Mucosa of descending colon (tissue), 3 donors: ENCODE data around the gene ZNF580. TPM values are rescaled to one million over a fixed set of nuclear protein-coding genes. Genes with fewer than 3 reads are reported as not detected.

ENCODE experiments used
- ATAC-seq: fragments of 200-7000 bp; cut with Tn5 transposase; one replicate; pipeline ENCODE4 v1.9.1; 2020; ENCODE audit warnings: mild to moderate bottlenecking, moderate library complexity
- DNase-seq, 3 donors: peaks; one replicate each; pipeline ENCODE4 v3.0.0-alpha.2; 2020
- H3K36me3 ChIP-seq: fragments of 200-600 bp; one replicate; pipeline ENCODE4 v1.8.0; 2021; ENCODE audit warnings: low read depth, mild to moderate bottlenecking
- H3K4me1 ChIP-seq: fragments of 200-600 bp; one replicate; pipeline ENCODE4 v1.8.0; 2021; ENCODE audit warnings: low read depth, mild to moderate bottlenecking
- H3K4me3 ChIP-seq: fragments of 200-600 bp; one replicate; pipeline ENCODE4 v1.8.0; 2021; ENCODE audit warnings: mild to moderate bottlenecking
- H3K9me3 ChIP-seq: fragments of 200-600 bp; one replicate; pipeline ENCODE4 v1.8.0; 2021; ENCODE audit warnings: mild to moderate bottlenecking
- intact Hi-C, 2 donors: fragments of 100-400 bp; cut with DNase I in 1 of 2; cut with micrococcal nuclease in 1 of 2; formaldehyde crosslinking; loops; one replicate each; pipeline versions ENCODE4 v1.11.0 to v1.11.1; 2022; cut with DNase I, micrococcal nuclease
- total RNA-seq, 3 donors: library from RNA; stranded (reverse); fragmentation: NEBNext Ultra II Directional in 2 of 3; extraction: Animal tissue kit (Norgen Biotek cat#: 25700) in 2 of 3; gene quantifications; one replicate each; pipeline versions ENCODE4 v1.2.1 to v1.2.4, GENCODE V29; 2021 to 2023
- TF ChIP-seq, protein P1 (sequence below): fragments of 200-600 bp; IDR thresholded peaks from one replicate; pipeline ENCODE4 v1.8.0; 2022; ENCODE audit warnings: antibody characterized with exemption, mild to moderate bottlenecking
- donor health status: DM: no; HTN: no; CAD: no; lungs with moderate emphysema.
- donor health status: DM: no; HTN: no; CAD: no.
- donor health status: DM: no; HTN: yes; CAD: no.

The ZNF580 gene
- total RNA-seq, 3 donors from 2014 or later: 29.6 to 46.0 (median 31.6) TPM

- Histone ChIP-seq H3K4me1 (peaks cover 24% of the 10 kb centered on the region), H3K4me3 (peak within 1 kb of the TSS; percentile 77), H3K36me3 (no peaks in the 10 kb centered on the region), H3K9me3 (no peaks in the 10 kb centered on the region)
- TF ChIP-seq, protein P1, sequence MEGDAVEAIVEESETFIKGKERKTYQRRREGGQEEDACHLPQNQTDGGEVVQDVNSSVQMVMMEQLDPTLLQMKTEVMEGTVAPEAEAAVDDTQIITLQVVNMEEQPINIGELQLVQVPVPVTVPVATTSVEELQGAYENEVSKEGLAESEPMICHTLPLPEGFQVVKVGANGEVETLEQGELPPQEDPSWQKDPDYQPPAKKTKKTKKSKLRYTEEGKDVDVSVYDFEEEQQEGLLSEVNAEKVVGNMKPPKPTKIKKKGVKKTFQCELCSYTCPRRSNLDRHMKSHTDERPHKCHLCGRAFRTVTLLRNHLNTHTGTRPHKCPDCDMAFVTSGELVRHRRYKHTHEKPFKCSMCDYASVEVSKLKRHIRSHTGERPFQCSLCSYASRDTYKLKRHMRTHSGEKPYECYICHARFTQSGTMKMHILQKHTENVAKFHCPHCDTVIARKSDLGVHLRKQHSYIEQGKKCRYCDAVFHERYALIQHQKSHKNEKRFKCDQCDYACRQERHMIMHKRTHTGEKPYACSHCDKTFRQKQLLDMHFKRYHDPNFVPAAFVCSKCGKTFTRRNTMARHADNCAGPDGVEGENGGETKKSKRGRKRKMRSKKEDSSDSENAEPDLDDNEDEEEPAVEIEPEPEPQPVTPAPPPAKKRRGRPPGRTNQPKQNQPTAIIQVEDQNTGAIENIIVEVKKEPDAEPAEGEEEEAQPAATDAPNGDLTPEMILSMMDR: no peak
- peak; percentile 68 for ATAC-seq
- intact Hi-C loops: no loop called here
- DNase-seq: peak; percentile 85 to 91 (median 91)
Measured at GRCh38 chr19:55599842-55600661, 40.8 kb upstream of the ZNF580 start, which contains the start of gene ZNF524. ZNF524 (plus strand) TSS chr19:55600288; CDS start chr19:55602113, 1,825 bp downstream.

GRCh38 chr19:55600662-55601028 is 40.2 kb upstream of the ZNF580 start:
- intact Hi-C loops: no loop called here
- ATAC-seq: no peak
- peaks cover 24% of the 10 kb centered on the region for H3K4me1 ChIP-seq

DNA sequence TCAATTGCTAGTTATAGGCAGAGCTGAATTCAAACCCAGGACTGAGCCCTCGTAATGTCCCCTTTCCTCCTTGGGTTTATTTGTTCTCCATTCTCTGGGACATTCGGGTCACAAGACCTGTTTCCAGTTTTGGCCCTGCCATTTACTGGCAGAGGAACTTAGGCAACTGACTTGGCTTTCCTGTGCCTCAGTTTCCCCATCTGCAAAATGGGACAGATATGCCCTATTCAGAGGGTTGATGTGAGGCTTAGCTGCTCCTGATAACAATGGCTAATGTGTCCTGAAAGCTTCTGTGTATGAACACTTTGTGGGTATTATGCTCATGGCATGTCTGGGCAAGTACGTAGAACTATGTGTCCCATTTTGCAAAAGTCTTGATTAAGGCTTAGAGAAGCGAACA is 39.7 kb upstream of the ZNF580 start:
- Histone ChIP-seq H3K36me3 (no peaks in the 10 kb centered on the region), H3K4me1 (peaks cover 24% of the 10 kb centered on the region), H3K9me3 (no peaks in the 10 kb centered on the region), H3K4me3 (no peak overlapping the region)
- no peak for ATAC-seq
- intact Hi-C loops: no loop called here
- TF ChIP-seq, protein P1: no peak
- peak in 1 of 3 donors; percentile 28 for DNase-seq

More at GRCh38 chr19:55600662-55601028, 40.2 kb upstream of the ZNF580 start:
- H3K4me3 ChIP-seq: peak overlapping the region; percentile 77
- DNase-seq: no peak
- no peaks in the 10 kb centered on the region for H3K9me3 ChIP-seq
- H3K36me3 ChIP-seq: no peaks in the 10 kb centered on the region
- TF ChIP-seq, protein P1: no peak

DNA sequence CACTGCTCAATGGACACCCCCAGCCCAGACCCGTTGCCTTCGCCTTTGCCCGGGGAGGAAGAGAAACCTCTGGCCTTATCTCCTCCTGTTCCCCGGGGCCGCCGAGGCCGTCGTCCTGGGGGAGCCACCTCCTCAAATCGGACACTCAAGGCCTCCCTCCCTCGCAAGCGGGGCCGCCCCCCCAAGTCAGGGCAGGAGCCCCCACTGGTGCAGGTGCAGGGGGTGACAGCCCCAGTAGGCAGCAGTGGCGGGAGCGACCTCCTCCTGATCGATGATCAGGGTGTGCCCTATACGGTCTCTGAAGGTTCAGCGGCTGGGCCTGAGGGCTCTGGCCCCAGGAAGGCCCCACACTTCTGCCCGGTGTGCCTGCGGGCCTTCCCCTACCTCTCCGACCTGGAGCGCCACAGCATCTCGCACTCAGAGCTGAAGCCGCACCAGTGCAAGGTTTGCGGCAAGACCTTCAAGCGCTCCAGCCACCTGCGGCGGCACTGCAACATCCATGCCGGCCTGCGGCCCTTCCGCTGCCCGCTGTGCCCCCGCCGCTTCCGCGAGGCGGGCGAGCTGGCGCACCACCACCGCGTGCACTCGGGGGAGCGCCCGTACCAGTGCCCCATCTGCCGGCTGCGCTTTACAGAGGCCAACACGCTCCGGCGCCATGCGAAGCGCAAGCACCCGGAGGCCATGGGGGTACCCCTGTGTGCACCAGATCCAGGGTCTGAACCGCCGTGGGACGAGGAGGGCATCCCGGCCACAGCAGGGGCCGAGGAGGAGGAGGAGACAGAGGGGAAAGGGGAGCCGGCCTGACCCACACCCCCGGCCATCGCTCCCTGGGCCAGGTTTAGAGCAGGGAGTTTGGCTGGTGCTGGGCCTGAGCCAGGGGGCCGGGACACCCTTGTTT is 38.4 kb upstream of the ZNF580 start:
- TF ChIP-seq, protein P1: no peak
- no peaks in the 10 kb centered on the region for H3K36me3 ChIP-seq
- no peak overlapping the region for H3K4me3 ChIP-seq
- H3K4me1 ChIP-seq: peaks cover 37% of the 10 kb centered on the region
- H3K9me3 ChIP-seq: no peaks in the 10 kb centered on the region
- peak in 1 of 3 donors; percentile 64 for DNase-seq
- intact Hi-C loops: no loop called here
- ATAC-seq: no peak

GRCh38 chr19:55603115-55603514 is 37.7 kb upstream of the ZNF580 start:
- DNase-seq (peak; percentile 16 to 67 (median 46)), ATAC-seq (no peak)
- Histone ChIP-seq H3K36me3 (no peaks in the 10 kb centered on the region), H3K9me3 (no peaks in the 10 kb centered on the region), H3K4me1 (peaks cover 38% of the 10 kb centered on the region), H3K4me3 (no peak overlapping the region)
- TF ChIP-seq, protein P1: no peak
- intact Hi-C loops: no loop called here
